H4 (cell line): ENCODE data around the gene PHACTR4. TPM values are rescaled to one million over a fixed set of nuclear protein-coding genes. Genes with fewer than 3 reads are reported as not detected.
A peak's percentile ranks its signal among the peaks of the same experiment; 100 is the strongest.
"Not testable (repeated sequence)": the region's sequence is repeated elsewhere in the genome, so short reads cannot be mapped to it uniquely, and the experiment has no call there.

ENCODE experiments used
- DNase-seq: peaks from one replicate; pipeline ENCODE4 v3.0.0-alpha.2; 2015; ENCODE audit warnings: low spot score
- total RNA-seq: library from RNA; depleted of rRNA; stranded (reverse); fragments of >200 nt; shearing (Covaris generic); gene quantifications from 2 replicates; pipeline ENCODE4 v1.2.3, GENCODE V29; 2014

The PHACTR4 gene
- total RNA-seq, 1 experiment from 2014 or later = 15.5 TPM

DNA sequence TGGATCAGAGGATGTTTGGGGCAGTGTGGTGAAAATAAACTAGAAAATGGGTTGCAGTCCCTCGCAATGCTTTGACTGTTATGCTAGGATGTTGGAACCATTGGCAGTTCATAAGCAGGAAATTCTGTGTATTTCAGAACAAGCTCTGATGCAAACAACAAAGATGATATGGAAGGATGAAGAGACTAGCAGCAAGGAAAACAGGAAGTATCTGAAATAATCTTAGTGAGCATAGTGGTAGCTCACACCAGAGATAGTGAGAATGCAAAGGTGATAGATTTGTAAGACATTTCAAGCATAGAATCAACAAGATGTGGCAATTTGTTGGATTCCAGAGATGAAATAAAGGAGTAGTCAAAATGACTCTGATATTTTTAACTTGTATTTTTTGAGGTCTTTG lies 125.2 kb downstream of the PHACTR4 start:
- no peak for DNase-seq

- no peak for DNase-seq
Observed at GRCh38 chr1:28499553-28499952, 130.0 kb downstream of the PHACTR4 start.

DNA sequence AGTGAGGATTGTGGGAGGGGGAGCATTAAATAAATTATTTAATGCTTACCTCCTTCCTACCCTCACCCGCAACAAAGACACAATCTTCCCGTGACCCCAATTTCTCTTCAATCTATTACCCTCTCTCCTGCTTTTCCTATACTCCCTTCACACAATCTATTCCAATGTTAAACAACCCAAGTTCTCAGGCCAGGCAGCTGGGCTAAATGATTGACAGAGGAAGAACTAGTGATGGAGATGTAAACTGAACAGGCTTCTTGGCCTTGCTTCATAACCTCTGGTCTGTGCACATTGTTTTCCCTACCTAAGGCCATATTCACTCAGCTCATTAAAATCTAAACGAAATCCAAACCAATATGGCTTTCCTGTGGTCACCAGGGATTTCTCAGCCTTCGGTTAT lies 132.4 kb downstream of the PHACTR4 start:
- DNase-seq = no peak

GRCh38 chr1:28503117-28503516 lies 133.6 kb downstream of the PHACTR4 start:
- DNase-seq = no peak

- peak; percentile 98 for DNase-seq
Observed at GRCh38 chr1:28505406-28506187, 136.1 kb downstream of the PHACTR4 start, which contains the start of gene RCC1. RCC1 (plus strand) TSS chr1:28506043; CDS start chr1:28529867, 23,824 bp downstream.

- DNase-seq = no peak
Observed at GRCh38 chr1:28506907-28507246, 137.3 kb downstream of the PHACTR4 start.

DNA sequence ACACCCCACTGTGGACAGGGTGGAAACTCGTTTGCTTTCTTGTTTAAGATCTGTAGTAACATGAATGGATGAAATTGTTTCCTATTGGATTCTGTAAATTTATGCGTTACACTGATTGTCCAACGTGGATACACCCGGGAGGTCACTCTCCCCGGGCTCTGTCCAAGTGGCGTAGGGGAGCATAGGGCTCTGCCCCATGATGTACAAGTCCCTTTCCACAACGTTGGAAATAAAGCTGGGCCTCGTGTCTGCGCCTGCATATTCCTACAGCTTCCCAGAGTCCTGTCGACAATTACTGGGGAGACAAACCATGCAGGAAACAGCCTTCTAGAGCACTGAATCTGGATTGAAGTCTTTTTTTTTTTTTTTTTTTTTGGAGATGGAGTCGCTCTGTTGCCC lies 137.7 kb downstream of the PHACTR4 start:
- no peak for DNase-seq

DNA sequence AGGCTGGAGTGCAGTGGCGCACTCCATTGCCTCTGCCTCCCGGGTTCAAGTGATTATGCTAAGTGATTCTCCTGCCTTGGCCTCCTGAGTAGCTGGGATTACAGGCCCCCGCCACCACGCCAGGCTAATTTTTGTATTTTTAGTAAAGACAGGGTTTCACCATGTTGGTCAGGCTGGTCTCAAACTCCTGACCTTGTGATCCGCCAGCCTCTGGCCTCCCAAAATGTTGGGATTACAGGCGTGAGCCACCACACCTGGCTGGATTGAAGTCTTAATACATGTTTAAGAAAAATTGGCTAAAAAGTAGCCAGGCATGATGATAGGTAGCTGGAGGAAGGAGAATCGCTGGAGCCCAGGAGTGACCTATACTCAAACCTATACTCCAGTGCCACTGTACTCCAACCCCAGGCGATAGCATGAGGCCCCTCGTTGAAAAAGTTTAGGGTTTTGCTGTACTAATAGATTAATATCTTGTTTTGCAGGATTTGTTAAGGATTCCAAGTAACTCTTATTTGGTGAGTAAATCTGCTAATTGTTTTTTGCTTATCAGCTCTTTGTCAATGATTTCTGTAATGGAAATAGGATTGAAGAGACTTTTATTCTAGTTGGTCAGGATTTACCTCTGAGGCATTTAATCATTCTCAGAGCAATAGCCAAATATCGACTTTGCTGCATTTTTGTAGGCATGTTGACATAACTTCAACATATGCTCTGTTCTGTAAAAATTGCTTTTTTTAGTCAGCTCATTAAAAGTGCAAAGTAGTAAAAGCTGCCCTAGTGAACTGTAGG lies 138.3 kb downstream of the PHACTR4 start:
- DNase-seq = no peak

DNA sequence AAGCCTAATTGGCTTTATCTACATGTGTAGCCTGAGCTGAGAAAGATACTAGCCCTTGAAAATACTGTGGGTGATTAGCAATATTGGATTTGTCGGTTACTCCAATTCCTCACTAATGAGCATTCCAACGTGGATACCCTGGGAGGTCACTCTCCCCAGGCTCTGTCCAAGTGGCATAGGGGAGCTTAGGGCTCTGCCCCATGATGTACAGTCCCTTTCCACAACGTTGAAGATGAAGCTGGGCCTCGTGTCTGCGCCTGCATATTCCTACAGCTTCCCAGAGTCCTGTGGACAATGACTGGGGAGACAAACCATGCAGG lies 138.9 kb downstream of the PHACTR4 start:
- no peak for DNase-seq

GRCh38 chr1:28509705-28510272 lies 140.2 kb downstream of the PHACTR4 start:
- no peak for DNase-seq

DNA sequence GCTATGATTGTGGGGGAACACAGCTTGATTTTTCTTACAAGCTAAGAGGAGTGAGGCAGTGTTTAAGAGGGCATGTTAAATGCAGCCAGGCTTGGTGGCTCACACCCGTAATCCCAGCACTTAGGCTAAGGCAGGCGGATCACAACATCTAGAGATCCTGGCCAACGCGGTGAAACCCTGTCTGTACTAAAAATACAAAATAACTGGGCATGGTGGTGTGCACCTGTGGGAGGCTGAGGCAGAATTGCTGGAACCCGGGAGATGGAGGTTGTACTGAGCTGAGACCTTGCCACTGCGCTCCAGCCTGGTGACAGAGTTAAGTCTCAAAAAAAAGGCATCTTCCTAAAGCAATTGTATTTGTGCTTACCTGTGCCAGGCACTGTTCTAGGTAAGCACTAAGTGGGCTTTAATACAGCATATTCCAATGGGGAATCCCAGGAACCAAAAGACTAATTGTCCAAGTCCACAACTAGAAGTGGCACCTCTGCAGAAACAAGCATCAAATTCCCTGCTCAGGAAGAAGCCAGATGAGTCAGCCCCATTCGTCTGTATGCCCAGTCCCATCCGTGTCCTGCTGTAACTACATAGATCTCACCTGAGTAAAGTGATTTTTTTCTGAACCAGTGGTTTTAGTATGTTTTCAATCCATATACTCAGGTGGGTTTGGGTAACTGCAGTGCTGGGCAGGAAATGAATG lies 140.9 kb downstream of the PHACTR4 start:
- peak; percentile 51 for DNase-seq

DNA sequence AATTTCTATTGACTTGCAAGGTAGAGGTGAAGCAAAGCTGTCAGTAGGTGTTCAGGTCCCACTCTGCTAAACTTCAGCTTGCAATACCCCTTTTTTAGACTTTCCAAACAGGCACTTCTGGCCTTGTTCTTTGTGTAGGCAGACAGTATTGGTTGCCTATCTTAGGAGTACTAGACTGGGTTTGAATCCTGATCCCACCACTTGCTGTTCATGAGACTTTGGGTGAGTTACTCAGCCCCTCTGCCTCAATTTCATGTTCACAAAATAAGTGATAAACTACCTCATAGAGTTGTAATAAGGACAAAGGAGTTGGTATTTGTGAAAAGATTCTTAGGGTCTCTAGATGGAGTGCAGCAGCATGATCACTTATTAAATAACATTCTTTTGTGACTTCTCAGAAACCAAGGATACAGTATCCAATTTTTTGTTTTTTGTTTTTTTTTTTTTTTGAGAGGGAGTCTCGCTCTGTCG lies 141.5 kb downstream of the PHACTR4 start:
- peak; percentile 55 for DNase-seq

DNA sequence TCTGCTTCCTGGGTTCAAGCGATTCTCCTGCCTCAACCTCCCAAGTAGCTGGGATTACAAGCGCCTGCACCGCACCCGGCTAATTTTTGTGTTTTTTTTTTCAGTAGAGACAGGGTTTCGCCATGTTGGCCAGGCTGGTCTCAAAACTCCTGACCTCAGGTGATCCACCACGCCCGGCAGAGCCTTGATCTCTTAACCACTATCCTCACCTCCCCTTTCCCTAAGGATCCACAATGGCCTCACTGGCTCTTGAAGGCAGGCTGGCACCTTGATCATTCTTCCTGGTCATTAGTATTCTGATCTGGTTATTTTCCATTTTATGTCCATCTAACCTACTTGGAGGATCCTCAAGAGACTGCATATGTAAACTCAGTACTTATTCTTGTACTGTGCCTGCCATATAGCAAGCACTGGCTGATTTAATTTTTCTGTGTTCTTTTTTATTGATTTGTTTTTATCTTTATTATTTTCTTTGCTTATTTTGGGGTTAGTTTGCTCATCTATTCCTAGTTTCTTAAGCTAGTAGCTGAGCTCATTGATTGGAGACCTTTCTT lies 142.6 kb downstream of the PHACTR4 start:
- DNase-seq = peak; percentile 43

DNA sequence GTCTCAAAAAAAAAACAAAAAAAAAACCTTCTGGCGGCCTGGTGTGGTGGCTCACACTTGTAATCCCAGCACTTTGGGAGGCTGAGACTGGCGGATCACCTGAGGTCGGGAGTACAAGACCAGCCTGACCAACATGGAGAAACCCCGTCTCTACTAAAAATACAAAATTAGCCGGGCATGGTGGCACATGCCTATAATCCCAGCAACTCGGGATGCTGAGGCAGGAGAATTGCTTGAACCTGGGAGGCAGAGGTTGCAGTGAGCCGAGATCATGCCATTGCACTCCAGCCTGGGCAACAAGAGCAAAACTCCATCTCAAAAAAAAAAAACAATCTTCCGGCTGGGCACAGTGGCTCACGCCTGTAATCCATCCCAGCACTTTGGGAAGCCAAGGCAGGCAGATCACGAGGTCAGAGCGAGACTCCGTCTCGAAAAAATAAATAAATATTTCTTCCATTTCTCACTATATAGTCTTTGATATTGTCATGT lies 144.9 kb downstream of the PHACTR4 start:
- DNase-seq = not testable (repeated sequence)

- DNase-seq = no peak
Observed at GRCh38 chr1:28516518-28516956, 147.0 kb downstream of the PHACTR4 start.

DNA sequence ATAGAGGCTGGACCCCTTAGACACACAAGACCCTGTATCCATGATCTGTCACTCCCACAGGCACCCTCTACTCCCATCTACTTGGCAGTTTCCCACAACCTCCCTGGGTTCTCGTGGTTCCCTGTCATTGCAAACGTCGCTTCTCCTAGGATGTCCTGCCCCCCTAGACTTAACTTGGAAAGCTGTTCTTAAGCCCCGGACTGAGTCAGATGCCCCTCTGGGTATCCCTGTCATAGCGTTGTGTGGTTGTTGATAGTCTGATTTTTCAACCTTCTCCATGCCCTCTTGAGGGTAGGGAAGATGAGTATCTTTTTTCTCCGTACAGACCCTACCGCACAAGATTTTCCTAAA lies 148.1 kb downstream of the PHACTR4 start:
- DNase-seq = no peak

- peak; percentile 74 for DNase-seq
Observed at GRCh38 chr1:28518000-28518744, 148.6 kb downstream of the PHACTR4 start.

DNA sequence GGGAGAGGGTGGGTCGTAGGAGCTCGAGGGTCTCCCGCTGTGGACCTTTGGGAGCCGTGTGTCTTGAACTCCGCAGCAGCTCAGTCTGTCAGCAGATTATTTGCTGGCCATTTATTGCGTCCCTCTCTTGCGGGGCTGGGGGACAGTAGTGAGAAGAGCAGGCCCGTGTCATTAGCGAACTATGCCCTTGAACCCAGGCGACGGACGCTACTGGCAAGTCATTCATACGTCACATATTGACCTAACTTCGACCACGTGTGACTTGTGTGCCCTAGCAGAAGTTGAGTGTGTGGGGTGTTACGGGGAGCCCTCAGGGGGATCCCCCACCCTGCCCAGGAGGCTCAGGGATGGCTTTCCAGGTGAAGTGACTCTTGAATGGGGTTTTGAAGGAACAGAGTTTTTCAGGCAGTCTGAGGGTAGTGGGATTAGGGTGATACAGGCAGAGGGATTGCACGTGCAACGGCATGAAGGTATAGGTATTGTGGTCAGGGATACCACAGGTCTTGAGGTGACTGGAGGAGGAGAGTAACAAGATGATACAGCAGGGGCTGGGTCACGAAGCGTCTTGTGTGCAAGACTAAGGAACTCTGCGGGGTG lies 149.3 kb downstream of the PHACTR4 start:
- DNase-seq = no peak

DNA sequence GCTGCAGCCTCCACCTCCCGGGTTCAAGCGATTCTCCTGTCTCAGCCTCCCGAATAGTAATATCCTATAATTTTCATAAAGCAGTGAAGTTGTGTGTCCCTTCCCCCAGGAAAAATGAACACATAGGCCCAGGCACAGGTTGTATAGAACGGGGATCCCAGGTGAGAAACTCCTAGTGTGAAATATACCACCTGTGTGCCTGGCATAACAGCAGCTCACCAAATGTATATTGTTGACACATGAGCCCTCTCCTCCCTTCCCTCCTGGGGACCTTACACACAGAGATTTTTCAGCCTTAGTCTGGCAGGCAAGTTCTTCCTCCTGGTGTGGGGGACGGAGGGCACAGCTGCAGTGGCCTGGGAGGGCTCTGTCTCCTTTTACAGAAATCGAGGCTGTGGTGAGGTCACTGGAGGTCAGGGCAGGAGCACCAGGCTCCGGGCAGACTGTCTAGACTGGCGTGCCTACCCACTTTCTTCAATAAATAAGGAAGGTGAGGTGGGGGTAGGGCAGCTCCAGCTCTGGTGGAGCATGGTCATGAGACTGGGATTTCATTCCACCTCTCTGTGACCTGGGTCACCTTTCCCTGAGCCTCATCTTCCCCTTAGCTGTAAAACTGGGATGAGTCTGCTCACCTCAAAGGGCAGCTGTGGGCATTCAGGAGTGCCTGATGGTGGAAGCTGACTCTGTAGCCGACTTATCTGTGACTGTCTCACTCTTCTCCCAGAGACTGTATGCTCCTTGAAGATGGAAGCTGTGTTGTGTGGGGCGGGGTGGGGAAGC lies 150.6 kb downstream of the PHACTR4 start:
- no peak for DNase-seq

DNA sequence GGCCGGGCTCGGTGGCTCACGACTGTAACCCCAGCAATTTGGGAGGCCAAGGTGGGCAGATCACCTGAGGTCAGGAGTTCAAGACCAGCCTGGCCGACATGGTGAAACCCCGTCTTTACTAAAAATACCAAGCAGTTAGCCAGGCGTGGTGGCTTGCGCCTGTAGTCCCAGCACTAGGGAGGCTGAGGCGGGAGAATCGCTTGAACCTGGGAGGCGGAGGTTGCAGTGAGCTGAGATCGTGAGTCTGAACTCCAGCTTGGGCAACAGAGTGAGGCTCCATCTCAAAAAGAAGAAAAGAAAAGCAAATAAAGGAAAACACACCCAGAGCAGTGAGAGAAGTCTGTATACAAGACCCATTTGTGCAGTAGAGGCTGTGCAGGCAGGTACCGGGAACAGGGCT lies 151.3 kb downstream of the PHACTR4 start:
- DNase-seq = not testable (repeated sequence)
